Activated T-cell treated with anti-CD3 and anti-CD28 coated beads, Interleukin-2, amount 50 U/mL, for 48 hours (primary cell): ENCODE data around the gene ADAM15.
A peak's percentile ranks its signal among the peaks of the same experiment; 100 is the strongest.

Experiments used
- DNase-seq, 2 experiments: peaks; one replicate each; pipeline ENCODE4 v3.0.0-alpha.2; 2020

The ADAM15 gene, protein sequence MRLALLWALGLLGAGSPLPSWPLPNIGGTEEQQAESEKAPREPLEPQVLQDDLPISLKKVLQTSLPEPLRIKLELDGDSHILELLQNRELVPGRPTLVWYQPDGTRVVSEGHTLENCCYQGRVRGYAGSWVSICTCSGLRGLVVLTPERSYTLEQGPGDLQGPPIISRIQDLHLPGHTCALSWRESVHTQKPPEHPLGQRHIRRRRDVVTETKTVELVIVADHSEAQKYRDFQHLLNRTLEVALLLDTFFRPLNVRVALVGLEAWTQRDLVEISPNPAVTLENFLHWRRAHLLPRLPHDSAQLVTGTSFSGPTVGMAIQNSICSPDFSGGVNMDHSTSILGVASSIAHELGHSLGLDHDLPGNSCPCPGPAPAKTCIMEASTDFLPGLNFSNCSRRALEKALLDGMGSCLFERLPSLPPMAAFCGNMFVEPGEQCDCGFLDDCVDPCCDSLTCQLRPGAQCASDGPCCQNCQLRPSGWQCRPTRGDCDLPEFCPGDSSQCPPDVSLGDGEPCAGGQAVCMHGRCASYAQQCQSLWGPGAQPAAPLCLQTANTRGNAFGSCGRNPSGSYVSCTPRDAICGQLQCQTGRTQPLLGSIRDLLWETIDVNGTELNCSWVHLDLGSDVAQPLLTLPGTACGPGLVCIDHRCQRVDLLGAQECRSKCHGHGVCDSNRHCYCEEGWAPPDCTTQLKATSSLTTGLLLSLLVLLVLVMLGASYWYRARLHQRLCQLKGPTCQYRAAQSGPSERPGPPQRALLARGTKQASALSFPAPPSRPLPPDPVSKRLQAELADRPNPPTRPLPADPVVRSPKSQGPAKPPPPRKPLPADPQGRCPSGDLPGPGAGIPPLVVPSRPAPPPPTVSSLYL

DNA sequence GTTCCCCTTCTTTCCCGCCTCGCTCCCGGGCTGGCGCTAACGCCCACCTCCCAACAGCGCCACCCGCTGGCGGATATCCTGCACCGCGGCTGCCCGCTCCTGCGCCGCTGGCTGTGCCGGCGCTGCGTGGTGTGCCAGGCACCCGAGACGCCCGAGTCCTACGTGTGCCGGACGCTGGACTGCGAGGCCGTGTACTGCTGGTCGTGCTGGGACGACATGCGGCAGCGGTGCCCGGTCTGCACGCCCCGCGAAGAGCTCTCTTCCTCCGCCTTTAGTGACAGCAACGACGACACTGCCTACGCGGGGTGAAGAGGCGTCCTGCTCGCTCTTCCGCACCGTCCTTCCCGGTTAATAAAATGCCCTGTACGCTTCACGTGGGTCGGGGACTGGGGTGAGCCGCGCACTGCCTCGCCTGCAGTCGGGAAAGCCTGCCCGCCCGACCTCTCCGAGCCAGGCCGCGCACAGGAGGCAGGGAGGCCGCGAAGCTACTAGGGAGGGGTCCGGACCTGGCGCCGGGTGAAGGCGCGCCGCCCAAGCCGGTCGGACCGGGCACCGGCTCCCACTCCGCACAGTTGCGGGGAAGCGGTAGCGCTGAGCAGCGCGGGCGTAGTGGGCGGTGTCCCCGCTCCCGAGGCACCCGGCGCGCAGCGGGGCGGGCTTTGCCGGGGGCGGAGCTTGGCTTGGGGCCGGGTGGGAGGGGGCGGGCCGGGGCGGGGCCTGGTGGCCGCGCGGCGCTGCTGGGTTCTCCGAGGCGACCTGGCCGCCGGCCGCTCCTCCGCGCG is at the start of gene ADAM15:
ADAM15 (plus strand) TSS at position 757 of the 782 bp plus-strand sequence. CDS start 71 bp downstream, outside the sequence.
- peak; percentile 86 to 91 for DNase-seq

DNA sequence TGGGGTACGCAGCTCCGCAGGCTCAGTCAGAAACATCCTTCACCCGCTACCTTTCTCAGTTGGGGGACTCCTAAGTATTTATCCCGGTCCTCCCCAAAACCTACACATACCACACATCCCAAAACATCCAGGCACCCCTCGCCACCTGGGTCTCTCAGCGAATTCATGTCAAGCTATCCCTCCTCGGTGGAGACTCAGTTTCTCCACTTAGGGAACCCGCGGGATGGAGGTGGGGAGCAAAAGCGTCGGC is 49.8 kb upstream of the ADAM15 start:
- no peak for DNase-seq

DNA sequence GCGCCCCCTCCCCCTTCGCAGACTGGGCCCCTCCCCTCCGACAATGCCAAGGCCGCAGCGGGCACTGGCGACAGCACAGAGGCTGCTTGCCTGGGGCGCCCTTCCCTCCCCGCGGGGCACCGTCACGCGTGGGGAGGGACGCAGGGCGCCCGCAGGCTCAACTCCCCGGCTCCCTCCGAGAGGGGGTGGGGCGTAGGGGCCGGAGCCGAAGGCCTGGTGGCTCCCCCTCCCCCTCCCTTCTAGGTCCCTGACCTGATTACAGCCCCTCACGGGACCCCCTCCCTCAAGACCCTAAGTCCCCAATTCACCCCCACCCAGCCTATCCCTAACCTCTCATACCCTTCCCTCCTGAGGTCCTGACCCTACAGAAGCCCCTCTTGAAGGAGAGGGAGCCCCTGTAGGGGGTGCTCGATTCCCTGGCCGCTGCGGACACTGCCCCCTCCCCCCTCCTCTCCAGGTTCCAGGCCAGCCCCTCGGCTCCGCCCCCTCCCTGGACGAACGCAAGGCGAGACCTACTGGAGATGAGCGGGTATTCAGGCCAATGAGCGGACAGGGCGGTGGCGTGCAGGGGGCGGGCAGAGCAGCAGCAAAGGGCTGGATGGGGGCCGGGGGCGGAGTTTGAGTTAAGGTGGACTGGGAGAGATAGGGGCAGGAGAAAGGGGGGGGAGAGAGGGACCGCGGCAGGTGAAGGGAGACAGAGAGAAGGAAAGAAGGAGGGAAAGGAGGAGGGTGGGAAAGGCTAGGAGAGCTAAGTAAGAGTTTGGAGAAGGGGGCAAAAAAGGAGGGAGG is 49.2 kb upstream of the ADAM15 start:
- peak; percentile 99 for DNase-seq

- peak in 1 of 2 experiments; percentile 48 for DNase-seq
Measured at GRCh38 chr1:155002464-155003226, 48.5 kb upstream of the ADAM15 start, which contains the start of gene ZBTB7B. ZBTB7B (plus strand) TSS chr1:155002802; CDS start chr1:155014661, 11,859 bp downstream.

- DNase-seq = peak; percentile 52 to 56
Measured at GRCh38 chr1:155003227-155003765, 47.8 kb upstream of the ADAM15 start.

DNA sequence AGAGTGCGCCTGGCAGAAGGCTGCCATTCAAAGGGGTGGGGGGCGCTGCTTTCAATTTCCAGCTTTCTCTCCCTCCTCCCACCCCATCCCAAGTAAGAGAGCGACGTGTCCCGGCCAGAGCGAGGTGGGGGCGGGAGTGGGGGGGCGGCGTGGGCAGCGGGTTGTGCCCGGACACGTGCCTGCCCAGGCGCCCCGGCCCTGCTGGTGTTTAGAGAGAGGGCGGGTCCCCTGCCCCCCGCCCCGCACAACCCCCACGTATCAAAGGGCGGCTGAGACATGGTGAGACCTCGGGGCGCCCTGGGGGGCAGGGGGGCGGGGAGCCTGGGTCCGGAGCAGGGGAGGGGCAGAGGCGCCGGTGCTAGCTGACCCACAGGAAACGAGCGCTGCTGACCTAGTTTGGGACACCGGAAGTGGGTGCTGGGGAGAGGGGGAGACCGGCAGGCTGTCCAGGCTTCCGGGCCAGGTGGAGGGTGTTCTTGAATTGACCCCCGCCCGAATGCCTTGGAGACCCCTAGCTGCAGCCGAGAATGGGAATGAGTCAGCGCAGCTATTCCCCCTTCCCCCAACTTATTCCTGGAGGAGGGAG is 47.3 kb upstream of the ADAM15 start:
- peak in 1 of 2 experiments; percentile 46 for DNase-seq

- peak in 1 of 2 experiments; percentile 34 for DNase-seq
Measured at GRCh38 chr1:155004352-155005075, 46.6 kb upstream of the ADAM15 start.

- DNase-seq = peak in 1 of 2 experiments; percentile 35
Measured at GRCh38 chr1:155005076-155006011, 45.8 kb upstream of the ADAM15 start.

DNA sequence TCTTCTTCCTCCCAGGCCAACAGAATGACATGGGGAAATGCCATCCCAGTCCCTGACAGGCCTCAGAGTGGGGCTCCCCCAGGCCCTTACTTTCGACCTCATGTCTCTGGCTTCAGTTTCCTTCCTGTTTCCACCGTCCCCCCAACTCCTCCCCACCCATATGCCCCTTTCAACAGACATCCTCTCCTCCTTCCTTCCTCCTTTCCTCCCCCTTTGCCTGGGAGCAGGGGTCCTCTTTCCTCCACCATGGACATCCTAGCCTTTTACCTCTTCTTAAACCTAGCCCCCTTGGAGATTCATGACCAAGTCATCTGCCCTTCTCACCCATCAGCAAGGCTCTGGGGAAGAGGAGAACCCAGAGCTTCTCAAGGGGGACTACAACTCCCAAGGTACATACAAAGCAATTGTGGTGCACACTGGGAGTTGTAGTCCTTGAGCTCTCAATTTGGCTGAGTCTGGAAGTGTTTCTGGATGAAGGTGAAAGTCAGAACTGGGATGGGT is 44.5 kb upstream of the ADAM15 start:
- DNase-seq = peak; percentile 59 to 62

- no peak for DNase-seq
Measured at GRCh38 chr1:155007251-155007828, 43.8 kb upstream of the ADAM15 start.

- peak; percentile 77 to 82 for DNase-seq
Measured at GRCh38 chr1:155008015-155008941, 42.8 kb upstream of the ADAM15 start.

DNA sequence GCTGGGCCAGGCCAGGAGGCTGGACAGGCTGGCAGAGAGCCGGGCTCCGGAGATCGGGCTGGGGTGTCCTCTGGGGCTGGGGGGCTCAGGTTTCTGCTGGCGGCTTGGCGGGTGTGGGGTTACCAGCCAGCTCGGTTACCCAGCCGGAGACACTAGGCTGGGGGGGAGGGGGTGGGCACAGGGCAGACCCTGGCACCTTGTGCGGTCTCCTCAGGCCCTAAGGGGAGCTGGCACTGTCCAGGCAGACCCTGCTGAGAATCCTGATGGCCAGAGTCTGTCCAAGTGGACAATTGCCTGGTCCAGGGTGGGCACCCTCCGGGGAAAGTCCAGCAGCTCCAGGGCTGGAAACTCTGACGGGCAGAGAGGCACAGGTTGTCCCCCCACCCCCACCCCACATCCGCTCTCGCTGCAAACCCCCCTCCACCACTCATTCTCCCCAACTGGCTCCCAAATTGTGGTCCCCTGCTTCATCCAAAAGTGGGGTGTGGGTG is 41.9 kb upstream of the ADAM15 start:
- peak; percentile 43 to 51 for DNase-seq

DNA sequence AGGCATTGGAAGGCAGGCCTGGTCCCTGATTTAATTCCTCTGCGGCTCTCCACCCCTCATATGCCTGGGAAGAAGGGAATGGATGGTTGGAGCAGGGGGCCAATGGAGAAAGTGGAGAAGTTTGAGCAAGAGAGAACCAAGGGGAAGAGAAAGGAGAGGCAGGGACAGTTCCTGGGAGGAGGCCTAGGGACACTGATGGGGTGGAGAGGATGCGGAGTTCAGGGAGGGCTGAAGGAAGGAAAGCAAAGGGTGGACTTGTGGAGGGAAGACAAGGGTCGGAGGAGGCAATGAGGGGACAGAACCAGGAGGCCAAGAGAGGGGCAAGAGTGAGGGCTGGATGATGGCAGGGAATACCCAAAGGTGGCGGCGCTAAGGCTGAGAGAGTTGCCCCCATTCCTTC is 41.4 kb upstream of the ADAM15 start:
- no peak for DNase-seq

- peak; percentile 55 to 56 for DNase-seq
Measured at GRCh38 chr1:155010211-155010918, 40.8 kb upstream of the ADAM15 start.

DNA sequence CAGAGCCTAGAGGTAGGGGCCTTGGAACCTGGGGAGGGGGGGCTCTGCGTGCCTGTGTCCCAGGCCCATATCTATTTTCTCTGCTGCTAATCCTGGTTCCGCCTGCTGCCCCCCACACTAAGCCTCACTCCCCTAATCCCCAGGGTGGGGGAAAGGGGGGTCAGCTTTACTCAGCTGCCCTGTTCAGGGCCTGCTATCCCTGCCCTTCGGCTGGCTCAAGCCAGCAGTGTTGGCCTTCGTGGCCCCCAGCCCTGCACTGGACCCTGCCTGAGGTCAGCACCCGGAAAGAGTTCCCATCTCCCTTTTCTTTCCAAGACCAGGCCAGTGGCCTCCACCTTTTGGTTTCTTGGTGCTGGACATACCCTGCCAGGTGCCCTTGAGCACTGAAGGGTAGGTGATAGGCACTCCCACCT is 40.1 kb upstream of the ADAM15 start:
- no peak for DNase-seq

GRCh38 chr1:155011437-155012025 is 39.6 kb upstream of the ADAM15 start:
- DNase-seq = no peak
